NCI-H2196 (cell line): ENCODE data around the gene AGRN.
A peak's percentile ranks its signal among the peaks of the same experiment; 100 is the strongest.
"Not testable (repeated sequence)": the region's sequence is repeated elsewhere in the genome, so short reads cannot be mapped to it uniquely, and the experiment has no call there.

Source experiments
- DNase-seq: peaks from one replicate; lab custom pipeline; 2025; ENCODE audit not compliant: unreplicated experiment; lab: John Stamatoyannopoulos, UW

The AGRN gene

DNA sequence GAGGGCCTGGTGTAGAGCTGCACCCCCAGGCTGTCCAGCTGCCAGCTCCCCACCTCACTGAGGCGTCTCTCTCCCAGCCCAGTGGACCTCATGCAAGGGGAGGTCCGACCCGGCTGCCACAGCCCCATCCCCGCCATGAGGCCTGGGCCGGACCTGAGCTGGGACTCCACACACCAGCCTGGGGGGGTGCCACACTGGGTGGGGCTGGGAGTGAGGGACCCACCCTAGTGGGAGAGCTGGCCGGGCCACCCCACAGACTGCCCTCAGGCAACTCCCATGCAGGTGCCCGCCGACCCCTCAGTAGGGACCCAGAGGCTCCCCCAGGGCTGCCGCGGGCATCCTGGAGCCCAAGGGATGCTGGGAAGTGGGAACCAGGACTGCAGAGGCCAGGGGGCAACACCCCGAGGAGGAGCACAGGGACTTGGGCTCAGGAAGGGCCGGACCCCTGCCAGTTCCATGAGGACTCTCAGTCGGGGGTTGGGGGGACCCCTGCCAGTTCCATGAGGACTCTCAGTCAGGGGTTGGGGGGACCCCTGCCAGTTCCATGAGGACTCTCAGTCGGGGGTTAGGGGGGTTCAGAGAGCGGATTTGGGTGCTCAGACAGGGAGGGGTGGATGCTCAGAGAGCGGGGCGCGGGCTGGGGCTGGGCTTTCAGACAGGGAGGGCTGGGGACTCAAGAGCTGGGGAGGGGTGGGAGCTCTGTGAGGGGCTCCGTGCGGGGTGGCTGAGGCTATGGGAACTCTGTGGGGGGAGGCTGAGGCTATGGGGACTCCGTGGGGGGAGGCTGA is 55.4 kb downstream of the AGRN start:
- no peak for DNase-seq

DNA sequence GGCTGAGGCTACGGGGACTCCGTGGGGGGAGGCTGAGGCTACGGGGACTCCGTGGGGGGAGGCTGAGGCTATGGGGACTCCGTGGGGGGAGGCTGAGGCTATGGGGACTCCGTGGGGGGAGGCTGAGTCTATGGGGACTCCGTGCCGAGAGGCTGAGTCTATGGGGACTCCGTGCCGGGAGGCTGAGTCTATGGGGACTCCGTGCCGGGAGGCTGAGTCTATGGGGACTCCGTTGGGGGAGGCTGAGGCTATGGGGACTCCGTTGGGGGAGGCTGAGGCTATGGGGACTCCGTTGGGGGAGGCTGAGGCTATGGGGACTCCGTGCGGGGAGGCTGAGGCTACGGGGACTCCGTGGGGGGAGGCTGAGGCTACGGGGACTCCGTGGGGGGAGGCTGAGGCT is 57.5 kb downstream of the AGRN start:
- DNase-seq: not testable (repeated sequence)

GRCh38 chr1:1079408-1080121 is 59.6 kb downstream of the AGRN start:
- DNase-seq: peak; percentile 70

GRCh38 chr1:1080122-1080757 is 60.3 kb downstream of the AGRN start:
- DNase-seq: peak; percentile 73

GRCh38 chr1:1080951-1081310 is 61.0 kb downstream of the AGRN start:
- no peak for DNase-seq

GRCh38 chr1:1081311-1082238 is 61.7 kb downstream of the AGRN start:
- DNase-seq: no peak

DNA sequence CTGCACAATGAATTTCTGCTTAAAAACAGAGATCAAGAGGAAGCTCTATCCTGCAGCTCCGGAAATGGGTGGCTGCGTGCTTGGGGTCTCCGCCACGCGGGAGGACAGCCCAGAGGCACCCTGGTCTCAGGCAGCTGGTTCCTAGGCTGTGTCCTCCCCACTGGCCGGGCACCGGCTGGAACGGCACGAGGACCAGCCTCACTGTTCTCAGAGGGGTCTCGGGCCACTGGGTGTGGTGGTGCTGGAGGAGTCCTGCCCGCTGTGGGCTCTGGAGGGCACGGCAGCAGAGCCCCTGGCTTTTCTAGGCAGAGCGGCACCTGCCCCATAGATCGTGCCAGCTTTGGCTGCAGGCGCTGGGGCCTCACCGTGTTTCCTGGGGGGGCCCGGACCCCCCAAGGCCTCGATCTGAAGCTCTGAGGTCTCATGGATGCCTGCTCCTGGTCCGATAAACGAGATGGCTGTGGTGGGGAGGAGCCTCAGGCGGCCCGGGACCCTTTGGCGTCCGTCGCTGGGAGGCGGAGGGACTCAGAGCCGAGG is 62.4 kb downstream of the AGRN start:
- DNase-seq: no peak

- DNase-seq: no peak
Observed at GRCh38 chr1:1082776-1083415, 63.0 kb downstream of the AGRN start.

DNA sequence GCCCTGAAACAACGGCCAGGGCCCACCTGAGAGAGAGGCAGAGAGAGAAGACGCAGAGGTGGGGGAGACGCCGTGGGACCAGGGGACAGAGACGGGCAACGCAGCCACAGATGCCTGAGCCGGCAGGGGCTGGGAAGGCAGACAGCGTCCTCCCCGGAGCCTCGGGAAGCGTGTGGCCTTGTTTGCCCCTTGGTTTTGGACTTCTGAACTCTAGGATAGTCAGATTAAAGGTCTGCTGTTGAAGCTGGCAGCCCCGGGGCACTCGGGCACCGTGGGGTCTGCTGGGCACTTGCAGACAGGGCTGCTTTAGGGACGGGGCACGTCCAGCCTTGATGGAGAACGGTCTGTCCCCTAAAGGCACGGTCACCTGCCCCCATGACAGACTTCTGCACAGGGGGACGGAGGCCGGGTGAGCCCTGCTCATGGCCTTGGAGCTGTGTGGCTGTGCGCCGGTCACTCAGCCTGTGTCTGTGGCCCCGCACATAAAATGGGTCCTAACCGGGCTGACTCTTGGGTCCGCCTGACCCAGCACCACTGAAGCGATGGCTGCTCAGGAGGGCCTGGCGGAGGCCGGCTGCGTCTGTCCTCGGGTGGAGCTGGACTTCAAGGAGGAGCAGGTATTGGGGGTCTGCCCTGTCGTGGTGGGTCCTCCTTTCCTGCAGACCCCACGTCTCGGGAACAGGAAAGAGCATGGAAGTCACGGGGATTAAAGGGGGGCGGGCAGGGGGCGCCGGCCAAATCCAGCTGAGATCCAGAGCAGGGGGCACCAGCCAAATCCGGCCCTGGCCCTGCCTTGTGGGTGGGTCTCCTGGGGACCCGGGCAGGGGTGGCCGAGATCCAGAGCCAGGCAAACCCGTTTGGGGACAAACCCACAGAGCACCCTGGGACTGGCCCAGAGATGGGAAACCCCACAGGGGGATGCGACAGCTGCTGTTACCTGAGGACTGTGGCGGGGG is 63.8 kb downstream of the AGRN start:
- DNase-seq: no peak

DNA sequence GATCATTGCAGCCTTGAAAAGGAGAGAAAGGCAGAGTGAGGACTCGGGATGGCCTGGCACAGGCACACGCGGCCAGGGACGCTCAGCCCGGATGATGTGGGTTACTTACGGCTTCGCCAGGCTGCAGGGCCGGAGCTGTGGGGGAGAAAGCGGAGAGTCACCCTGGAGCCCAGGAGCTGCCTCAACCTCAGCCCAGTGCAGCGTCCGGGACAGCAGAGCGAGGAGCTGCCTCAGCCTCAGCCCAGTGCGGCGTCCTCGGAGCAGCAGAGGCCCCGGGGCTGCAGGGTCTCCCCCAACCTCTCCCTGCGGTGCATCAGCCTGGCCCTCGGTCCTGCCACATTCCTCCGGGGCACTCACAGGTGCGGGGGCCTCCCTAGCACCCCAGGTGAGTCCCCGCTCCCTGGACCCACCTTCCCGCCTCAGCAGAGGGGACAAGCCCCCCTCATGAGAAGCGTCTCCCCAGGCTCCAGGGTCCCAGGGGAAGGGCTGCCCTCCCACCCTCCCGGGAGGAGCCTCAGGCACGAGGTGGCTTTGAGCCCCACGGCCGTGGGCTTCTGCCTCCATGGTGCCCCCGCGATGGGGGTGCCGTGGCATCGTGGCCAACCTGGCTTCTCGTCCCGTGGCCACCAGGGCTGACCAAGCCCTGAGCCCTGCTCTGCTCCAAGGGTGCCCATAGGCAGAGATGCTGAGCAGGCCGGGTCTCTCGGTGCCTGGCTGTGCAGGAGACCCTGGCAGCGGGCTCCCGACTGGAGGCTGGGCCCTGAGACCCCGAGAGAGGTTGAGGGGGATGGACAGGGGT is 64.7 kb downstream of the AGRN start:
- no peak for DNase-seq

DNA sequence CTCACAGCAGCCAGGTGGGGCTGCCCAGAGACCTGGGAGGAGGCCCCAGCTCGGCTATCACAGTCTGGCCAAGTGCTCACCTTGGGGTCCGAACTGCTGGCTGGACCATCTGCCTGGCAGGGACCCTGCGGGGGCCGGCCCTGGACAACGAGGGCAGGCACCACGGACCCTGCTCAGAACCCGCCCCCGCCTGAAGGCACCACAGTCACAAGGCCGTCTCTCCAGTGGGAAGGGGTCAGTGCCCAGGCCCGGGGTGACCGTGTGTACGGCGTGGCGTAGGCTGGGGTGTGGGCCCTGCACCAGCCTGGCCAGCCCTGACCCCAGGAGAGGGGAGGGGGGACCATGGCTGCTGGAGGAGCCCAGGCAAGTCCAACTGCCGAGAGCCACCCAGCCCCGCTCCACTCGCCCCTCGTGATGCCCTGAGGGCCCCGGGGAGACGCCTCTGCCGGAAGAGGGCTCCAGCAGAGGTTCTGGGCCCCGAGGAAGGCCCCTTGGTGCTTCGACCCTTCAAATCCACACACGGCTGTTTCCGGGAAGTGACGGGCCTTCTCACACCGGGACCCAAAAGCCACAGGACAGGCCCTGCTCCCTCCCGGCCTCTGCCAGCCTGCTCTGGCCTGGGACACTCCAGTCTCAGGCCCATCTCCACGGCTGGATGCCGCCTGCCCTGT is 65.4 kb downstream of the AGRN start:
- no peak for DNase-seq

- no peak for DNase-seq
Observed at GRCh38 chr1:1085911-1086841, 66.3 kb downstream of the AGRN start.

DNA sequence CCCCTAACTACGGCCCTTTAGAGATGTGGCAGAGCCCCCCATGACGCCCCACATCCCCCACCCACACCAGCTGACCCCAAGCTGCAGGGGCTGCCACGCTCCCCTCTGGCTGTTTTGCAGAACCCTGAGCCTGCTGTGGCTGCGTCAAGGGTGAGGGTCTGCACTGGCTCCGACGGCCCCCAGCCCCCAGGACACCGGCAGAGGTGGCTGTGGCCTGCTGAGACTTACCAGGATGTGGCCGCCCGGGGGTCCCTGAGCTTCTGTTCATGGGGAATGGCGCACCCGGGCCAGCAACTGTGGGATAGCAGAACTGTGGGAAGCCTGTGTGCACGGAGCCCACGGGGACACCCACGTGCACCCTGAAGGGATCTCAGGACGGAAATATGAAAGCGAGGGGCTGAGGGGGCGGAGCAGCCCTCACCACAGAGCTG is 67.0 kb downstream of the AGRN start:
- DNase-seq: no peak

- no peak for DNase-seq
Observed at GRCh38 chr1:1087351-1088028, 67.6 kb downstream of the AGRN start.

GRCh38 chr1:1088029-1088800 is 68.3 kb downstream of the AGRN start:
- DNase-seq: no peak
